Measurements from ENCODE around the gene GNAS.
"Not testable (repeated sequence)": the region's sequence is repeated elsewhere in the genome, so short reads cannot be mapped to it uniquely, and the experiment has no call there.

The GNAS gene

DNA sequence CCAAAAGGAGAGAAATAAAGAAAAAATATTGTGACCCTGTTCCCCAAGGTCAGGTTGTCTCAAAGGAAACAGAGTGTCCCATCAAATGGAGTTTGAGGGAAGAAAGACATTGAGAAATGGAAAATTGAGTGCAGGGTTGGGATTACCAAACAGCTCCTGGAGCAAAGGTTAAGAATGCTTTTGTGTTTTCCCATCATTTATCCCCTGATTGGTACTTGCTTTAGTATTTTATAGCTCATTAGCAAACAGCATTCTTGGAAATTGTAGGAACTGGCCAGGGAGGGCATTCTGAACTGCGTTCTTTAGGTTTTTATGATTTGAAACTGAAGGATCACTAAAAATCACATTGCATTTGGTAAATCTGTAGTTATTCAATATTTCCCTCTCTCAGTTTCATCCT, 69.5 kb downstream of the GNAS start:
- DNase-seq (ENCODE audit: low read depth in 2 of 3, low spot score in 1 of 3), result no peak

DNA sequence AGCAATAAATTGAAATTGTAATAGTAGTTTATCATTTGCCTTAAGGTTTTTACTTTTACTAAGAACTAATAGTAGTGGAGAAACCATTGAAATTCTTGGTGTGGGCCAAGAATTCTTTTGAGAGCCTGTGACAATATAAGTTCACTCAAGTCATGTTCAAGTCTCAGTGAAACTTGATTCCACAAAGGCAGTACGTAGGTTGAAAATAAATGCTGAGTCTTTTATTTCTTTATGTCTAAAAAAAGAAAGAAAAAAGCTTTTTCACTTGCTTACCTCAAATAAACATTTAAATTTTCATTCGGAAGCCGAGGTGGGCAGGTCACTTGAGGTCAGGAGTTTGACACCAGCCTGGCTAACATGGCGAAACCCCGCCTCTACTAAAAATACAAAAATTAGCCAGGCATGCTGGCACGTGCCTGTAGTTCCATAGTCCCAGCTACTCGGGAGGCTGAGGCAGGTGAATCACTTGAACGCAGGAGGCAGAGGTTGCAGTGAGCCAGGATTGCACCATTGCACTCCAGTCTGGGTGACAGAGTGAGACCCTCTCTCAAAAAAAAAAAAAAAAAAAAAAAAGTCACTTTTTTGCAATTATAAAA, 70.7 kb downstream of the GNAS start:
- no peak for DNase-seq (ENCODE audit: low read depth in 2 of 3, low spot score in 1 of 3)

DNA sequence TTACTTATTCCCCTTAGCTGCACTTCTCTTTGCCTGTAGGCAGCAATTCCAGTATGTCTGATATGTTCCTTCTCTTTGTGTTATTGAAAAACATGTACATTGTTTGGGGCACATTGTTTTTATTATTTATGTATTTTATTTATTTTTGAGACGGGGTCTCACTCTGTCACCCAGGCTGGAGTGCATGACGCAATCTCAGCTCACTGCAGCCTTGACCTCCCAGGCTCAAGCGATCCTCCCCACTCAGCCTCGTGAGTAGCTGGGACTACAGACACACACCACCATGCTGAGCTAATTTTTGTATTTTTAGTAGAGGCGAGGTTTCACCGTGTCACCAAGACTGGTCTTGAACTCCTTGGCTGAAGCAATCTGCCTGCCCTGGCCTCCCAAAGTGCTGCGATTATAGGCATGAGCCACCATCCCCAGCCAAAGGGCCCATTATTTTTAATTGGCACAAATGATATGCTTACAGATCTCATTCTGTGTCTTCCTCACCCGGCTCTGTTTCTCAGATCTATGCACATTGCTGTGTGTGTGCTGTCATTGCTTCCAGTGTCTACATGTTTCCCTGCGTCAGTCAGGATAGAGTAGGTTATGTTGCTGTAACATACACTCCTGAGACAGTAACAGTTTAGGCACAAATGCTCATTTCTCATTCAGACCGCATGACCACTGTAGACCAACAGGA, 74.4 kb downstream of the GNAS start:
- DNase-seq (ENCODE audit: low read depth in 2 of 3, low spot score in 1 of 3), result no peak

GRCh38 chr20:58927490-58928061, 75.1 kb downstream of the GNAS start:
- no peak for DNase-seq (ENCODE audit: low read depth in 2 of 3, low spot score in 1 of 3)

DNA sequence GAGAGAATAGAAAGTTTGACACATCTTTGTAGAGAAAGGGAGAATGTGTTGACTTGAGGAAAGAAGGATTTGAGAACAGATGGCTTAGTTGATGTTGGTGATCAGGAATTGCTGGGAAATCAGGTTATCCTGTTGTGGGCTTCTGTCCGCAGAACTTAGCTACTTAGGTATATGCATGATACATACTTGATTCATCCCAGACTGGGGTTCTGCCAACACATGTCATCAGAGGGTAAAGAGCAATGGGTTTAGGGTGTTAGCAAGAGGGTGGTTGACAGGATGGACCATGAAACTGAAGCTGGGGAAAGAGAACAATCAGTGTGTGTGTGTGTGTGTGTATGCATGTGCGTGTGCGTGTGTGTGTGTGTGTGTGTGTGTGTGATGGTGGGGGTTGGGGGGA, 78.0 kb downstream of the GNAS start:
- DNase-seq (ENCODE audit: low read depth in 2 of 3, low spot score in 1 of 3), result no peak

GRCh38 chr20:58932170-58932569, 79.7 kb downstream of the GNAS start:
- DNase-seq (ENCODE audit: low read depth in 2 of 3, low spot score in 1 of 3), result no peak

DNA sequence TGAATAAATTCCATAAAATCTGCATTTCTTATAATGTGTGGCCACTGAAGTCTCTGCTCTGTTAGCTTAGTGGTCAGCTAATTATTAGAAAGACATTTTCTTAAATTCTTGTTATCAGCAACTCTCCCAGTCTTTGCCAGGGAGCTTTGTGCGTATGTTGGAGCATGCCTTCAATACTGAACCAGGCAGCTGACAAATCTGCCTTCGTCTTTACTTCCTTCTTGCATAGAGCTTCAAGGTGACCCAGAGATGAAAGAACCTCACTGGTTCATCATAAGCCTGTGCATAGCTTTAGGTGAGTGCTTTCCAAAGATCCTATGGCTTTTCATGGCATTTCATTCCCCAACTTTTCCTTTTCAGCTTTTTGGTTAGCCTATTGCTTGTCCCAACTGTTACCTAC, 85.6 kb downstream of the GNAS start:
- DNase-seq (ENCODE audit: low read depth in 2 of 3, low spot score in 1 of 3), result no peak

DNA sequence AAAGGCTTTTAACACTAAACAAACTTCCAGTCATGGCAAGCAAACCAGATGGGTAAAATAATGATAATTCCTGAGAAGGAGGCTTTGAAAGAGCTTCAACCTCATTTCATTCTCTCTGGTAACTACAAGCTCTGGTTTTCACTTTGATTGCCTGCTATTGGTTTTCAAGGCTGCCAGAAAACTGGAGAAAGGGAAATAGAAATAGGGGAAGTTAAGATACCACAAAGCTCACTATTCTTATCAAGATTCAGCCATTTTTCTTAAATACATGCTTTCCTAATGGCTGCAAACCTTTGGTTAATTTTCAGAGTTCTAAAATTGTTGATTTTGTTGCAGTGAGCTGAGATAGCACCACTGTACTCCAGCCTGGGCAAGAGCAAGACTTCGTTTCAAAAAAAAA, 86.0 kb downstream of the GNAS start:
- no peak for DNase-seq (ENCODE audit: low read depth in 2 of 3, low spot score in 1 of 3)

- no peak for DNase-seq (ENCODE audit: low read depth in 2 of 3, low spot score in 1 of 3)
Measured at GRCh38 chr20:58941471-58941870, 89.0 kb downstream of the GNAS start.

- no peak for DNase-seq (ENCODE audit: low read depth in 2 of 3, low spot score in 1 of 3)
Measured at GRCh38 chr20:58942549-58942948, 90.0 kb downstream of the GNAS start.

DNA sequence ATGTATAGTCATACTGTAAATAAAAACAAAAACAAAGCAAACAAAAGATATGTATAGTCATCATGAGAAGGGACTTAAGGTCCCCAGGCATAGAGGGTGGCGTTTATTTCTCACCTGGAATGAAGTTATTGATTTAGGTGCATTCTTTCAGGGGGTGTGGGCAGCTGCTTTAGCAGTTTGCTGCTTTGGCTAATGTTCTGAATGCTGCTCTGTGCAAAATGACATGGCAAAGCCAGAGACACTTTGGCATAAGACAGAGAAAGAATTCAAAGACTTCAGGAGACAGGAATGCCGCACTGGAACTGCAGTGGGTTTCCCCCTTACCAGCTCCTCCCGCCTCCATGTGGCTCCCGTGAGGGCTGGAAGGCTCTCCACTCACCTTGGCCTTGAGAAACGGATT, 92.1 kb downstream of the GNAS start:
- no peak for DNase-seq (ENCODE audit: low read depth in 2 of 3, low spot score in 1 of 3)

GRCh38 chr20:58945965-58946631, 93.6 kb downstream of the GNAS start:
- no peak for DNase-seq (ENCODE audit: low read depth in 2 of 3, low spot score in 1 of 3)

GRCh38 chr20:58947797-58948388, 95.4 kb downstream of the GNAS start:
- not testable (repeated sequence) for DNase-seq (ENCODE audit: low read depth in 2 of 3, low spot score in 1 of 3)

DNA sequence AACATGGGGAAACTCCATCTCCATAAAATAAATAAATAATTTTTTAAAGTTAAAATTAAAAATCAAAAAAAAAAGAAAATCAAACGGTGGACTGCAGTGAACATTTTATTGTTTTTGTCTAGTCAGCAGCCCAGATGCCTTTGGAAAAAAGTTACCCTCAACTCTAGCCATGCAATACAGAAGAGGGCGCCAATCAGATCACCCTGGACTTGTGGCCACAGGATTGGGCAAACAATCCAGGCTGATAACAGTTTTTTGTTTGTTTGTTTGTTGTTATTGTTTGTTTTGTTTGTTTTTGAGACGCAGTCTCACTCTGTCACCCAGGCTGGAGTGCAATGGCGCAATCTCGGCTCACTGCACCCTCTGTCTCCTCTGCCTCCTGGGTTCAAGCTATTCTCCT, 98.1 kb downstream of the GNAS start:
- DNase-seq (ENCODE audit: low read depth in 2 of 3, low spot score in 1 of 3), result no peak

DNA sequence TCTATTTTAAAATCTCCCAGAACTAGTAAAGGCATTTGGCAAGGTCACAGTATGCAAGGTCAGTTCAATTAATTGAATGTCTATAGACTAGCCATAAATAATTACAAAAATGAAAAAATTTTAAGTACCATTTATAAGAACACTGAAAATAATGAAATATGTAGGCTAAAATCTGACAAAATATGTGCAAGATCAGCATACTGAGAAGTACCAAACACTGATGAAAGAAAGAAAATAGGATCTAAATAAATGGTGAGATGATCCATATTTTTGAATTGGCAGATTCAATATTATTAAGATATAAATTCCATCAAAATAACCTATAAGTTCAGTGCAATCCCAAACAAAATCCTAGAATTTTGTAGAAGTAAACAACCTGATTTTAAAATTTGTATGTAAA, 100.5 kb downstream of the GNAS start:
- DNase-seq (ENCODE audit: low read depth in 2 of 3, low spot score in 1 of 3), result no peak

DNA sequence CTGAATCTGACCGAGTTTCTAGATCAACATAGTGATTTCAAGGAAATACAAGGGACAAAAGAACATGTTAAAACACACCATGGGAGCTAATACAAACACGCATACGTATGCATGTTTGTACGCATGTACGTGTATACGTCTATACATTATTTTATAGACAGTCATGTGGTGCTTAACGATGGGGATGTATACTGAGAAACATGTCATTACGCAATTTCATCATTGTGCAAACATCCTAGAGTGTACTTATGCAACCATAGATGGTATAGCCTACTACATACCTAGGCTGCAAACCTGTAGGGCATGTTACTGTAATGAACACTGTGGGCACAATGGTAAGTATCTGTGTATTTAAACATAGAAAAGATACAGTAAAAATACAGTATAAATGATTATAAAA, 103.6 kb downstream of the GNAS start:
- DNase-seq (ENCODE audit: low read depth in 2 of 3, low spot score in 1 of 3), result no peak

- no peak for DNase-seq (ENCODE audit: low read depth in 2 of 3, low spot score in 1 of 3)
Measured at GRCh38 chr20:58959652-58960051, 107.1 kb downstream of the GNAS start.
